ENCODE data around the gene DHRS2. TPM values are rescaled to one million over a fixed set of nuclear protein-coding genes. Genes with fewer than 3 reads are reported as not detected.

DHRS2 gene
- total and polyA plus RNA-seq, 4 donors = 0.08 to 0.67 (median 0.36) TPM

DNA sequence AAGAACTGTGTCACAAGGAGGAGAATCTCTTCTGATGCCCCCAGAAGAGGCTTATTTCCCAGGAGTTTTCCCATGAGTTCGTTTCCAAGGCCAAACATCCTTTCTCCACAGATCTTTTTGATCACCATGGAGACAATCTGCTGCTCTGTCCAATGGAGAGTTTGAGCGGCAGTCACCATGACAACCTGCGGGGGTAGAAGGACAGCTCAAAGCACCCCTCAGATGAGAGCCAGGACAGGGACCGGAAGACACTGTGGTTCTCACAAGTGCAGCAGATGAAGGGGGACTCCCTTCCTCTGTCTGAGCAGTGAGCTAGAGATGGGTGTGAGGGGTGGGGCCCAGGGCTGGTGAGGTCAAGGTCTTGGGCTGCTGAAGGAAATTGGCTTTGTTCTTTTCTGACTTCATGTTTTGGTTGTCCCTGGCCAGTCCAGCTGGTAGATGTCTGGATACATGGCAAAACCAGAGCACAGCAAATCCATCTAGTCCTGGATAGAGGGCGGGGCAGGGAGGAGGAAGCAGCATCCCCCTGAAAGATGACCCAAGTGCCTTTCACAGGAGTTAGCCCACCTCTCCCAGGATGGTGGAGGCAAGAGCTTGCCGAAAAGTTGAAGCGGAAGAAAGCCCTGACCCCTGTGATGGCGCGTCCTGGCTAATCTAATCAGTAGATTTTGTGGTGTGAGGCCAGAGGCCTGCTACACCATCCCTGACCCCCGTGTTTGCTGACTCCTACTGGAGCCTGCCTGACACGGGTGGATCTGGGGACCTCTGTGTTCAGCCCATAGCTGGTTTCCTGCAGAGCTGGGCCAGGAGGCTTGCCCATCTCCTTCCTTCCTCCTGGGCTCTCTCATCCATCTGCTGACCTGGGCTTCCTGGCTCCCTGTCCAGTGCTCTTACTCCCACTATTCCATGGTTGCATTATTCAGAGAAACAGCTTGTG lies 24.4 kb downstream of the DHRS2 start:
- WGBS, 2 donors = 72 to 83% methylated on average over 11 of the region's 11 CpGs
- no peak for ATAC-seq (ENCODE audit: insufficient read depth, low FRiP score)

GRCh38 chr14:23661542-23661941 lies 25.4 kb downstream of the DHRS2 start:
- no peak overlapping the region for H3K9ac ChIP-seq (ENCODE audit: insufficient read depth in 1 of 2, low read length in 2 of 2)
- WGBS, 2 donors = 82 to 93% methylated on average over 5 of the region's 5 CpGs
- H3K27me3 ChIP-seq (ENCODE audit: control insufficient read depth in 3 of 3, insufficient read depth in 3 of 3, low read length in 2 of 3) = peaks cover 0 to 3% (median 0%) of the 10 kb centered on the region in 3 donors
- no peaks in the 10 kb centered on the region for H3K4me1 ChIP-seq (ENCODE audit: control insufficient read depth in 5 of 5, insufficient read depth in 5 of 5, low read length in 5 of 5)
- no peaks in the 10 kb centered on the region for H3K9me3 ChIP-seq (ENCODE audit: control insufficient read depth in 4 of 4, insufficient read depth in 3 of 4, low read length in 3 of 4)
- TF ChIP-seq, protein P1, sequence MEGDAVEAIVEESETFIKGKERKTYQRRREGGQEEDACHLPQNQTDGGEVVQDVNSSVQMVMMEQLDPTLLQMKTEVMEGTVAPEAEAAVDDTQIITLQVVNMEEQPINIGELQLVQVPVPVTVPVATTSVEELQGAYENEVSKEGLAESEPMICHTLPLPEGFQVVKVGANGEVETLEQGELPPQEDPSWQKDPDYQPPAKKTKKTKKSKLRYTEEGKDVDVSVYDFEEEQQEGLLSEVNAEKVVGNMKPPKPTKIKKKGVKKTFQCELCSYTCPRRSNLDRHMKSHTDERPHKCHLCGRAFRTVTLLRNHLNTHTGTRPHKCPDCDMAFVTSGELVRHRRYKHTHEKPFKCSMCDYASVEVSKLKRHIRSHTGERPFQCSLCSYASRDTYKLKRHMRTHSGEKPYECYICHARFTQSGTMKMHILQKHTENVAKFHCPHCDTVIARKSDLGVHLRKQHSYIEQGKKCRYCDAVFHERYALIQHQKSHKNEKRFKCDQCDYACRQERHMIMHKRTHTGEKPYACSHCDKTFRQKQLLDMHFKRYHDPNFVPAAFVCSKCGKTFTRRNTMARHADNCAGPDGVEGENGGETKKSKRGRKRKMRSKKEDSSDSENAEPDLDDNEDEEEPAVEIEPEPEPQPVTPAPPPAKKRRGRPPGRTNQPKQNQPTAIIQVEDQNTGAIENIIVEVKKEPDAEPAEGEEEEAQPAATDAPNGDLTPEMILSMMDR (IDR thresholded peaks at IDR 0.05; ENCODE audit: control extremely low read depth, extremely low read depth) = no peak
- no peak for ATAC-seq (ENCODE audit: insufficient read depth, low FRiP score)
- H3K27ac ChIP-seq (ENCODE audit: low read depth in 1 of 2, low read length in 1 of 2) = no peak overlapping the region
- H3K4me3 ChIP-seq = no peak overlapping the region
- no peak for DNase-seq
- no peaks in the 10 kb centered on the region for H3K36me3 ChIP-seq (ENCODE audit: control insufficient read depth in 4 of 4, insufficient read depth in 4 of 4, low read length in 4 of 4)

More for the DNA sequence above, 24.4 kb downstream of the DHRS2 start:
- Histone ChIP-seq H3K27me3 (ENCODE audit: control insufficient read depth in 3 of 3, insufficient read depth in 3 of 3, low read length in 2 of 3) (peaks cover 0 to 3% (median 0%) of the 10 kb centered on the region in 3 donors), H3K27ac (ENCODE audit: low read depth in 1 of 2, low read length in 1 of 2) (no peak overlapping the region), H3K4me3 (no peak overlapping the region), H3K9ac (ENCODE audit: insufficient read depth in 1 of 2, low read length in 2 of 2) (no peak overlapping the region), H3K9me3 (ENCODE audit: control insufficient read depth in 4 of 4, insufficient read depth in 3 of 4, low read length in 3 of 4) (no peaks in the 10 kb centered on the region), H3K4me1 (ENCODE audit: control insufficient read depth in 5 of 5, insufficient read depth in 5 of 5, low read length in 5 of 5) (no peaks in the 10 kb centered on the region), H3K36me3 (ENCODE audit: control insufficient read depth in 4 of 4, insufficient read depth in 4 of 4, low read length in 4 of 4) (no peaks in the 10 kb centered on the region)
- DNase-seq = no peak
- TF ChIP-seq, protein P1 (IDR thresholded peaks at IDR 0.05; ENCODE audit: control extremely low read depth, extremely low read depth) = no peak

DNA sequence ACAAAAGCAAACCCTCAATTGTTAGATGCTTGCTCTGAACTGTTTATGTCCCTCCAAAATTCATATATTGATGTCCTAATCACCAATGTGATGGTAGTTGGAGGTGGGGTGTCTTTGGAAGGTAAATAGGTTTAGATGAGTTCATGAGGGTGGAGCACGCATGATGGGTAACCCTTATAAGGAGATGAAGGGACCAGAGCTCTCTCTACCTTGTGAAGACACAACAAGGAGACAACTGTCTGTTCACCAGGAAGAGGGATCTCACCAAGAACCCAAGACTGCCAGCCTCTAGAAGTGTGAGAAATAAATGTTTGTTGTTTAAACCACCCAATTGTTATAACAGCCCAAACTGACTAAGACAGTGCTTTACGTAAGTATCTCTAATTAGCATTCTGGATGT lies 27.0 kb downstream of the DHRS2 start:
- H3K4me3 ChIP-seq = no peak overlapping the region
- TF ChIP-seq, protein P1 (IDR thresholded peaks at IDR 0.05; ENCODE audit: control extremely low read depth, extremely low read depth) = no peak

More for the DNA sequence above, 27.0 kb downstream of the DHRS2 start:
- DNase-seq (no peak), ATAC-seq (ENCODE audit: insufficient read depth, low FRiP score) (no peak)
- Histone ChIP-seq H3K27ac (ENCODE audit: low read depth in 1 of 2, low read length in 1 of 2) (no peak overlapping the region), H3K27me3 (ENCODE audit: control insufficient read depth in 3 of 3, insufficient read depth in 3 of 3, low read length in 2 of 3) (peaks cover 0 to 3% (median 0%) of the 10 kb centered on the region in 3 donors), H3K9ac (ENCODE audit: insufficient read depth in 1 of 2, low read length in 2 of 2) (no peak overlapping the region), H3K9me3 (ENCODE audit: control insufficient read depth in 4 of 4, insufficient read depth in 3 of 4, low read length in 3 of 4) (no peaks in the 10 kb centered on the region), H3K36me3 (ENCODE audit: control insufficient read depth in 4 of 4, insufficient read depth in 4 of 4, low read length in 4 of 4) (no peaks in the 10 kb centered on the region), H3K4me1 (ENCODE audit: control insufficient read depth in 5 of 5, insufficient read depth in 5 of 5, low read length in 5 of 5) (no peaks in the 10 kb centered on the region)
- whole genome bisulfite sequencing, 2 donors = 93 to 96% methylated on average over 2 of the region's 2 CpGs
